ENCODE results near the gene PHKB.
"Not testable (repeated sequence)": the region's sequence is repeated elsewhere in the genome, so short reads cannot be mapped to it uniquely, and the experiment has no call there.

The PHKB gene

GRCh38 chr16:47461598-47462266, 601 bp downstream of the PHKB start:
- DNase-seq (ENCODE audit: low read depth) = peak; percentile 93
- no peak for TF ChIP-seq CTCF (IDR thresholded peaks at IDR 0.05; ENCODE audit: control insufficient read depth, extremely low read depth, insufficient read depth)
- peak overlapping the region; percentile 80 for H3K4me3 ChIP-seq (ENCODE audit: low read depth, low read length)

- no peak for DNase-seq (ENCODE audit: low read depth)
- no peak overlapping the region for H3K4me3 ChIP-seq (ENCODE audit: low read depth, low read length)
- no peak for TF ChIP-seq CTCF (IDR thresholded peaks at IDR 0.05; ENCODE audit: control insufficient read depth, extremely low read depth, insufficient read depth)
These were observed 2.9 kb downstream of the PHKB start for GRCh38 chr16:47463771-47464624.

- no peak for DNase-seq (ENCODE audit: low read depth)
- no peak overlapping the region for H3K4me3 ChIP-seq (ENCODE audit: low read depth, low read length)
- no peak for TF ChIP-seq CTCF (IDR thresholded peaks at IDR 0.05; ENCODE audit: control insufficient read depth, extremely low read depth, insufficient read depth)
These were observed 4.9 kb downstream of the PHKB start for GRCh38 chr16:47465919-47466630.

- no peak for DNase-seq (ENCODE audit: low read depth)
- no peak overlapping the region for H3K4me3 ChIP-seq (ENCODE audit: low read depth, low read length)
- TF ChIP-seq CTCF (IDR thresholded peaks at IDR 0.05; ENCODE audit: control insufficient read depth, extremely low read depth, insufficient read depth) = no peak
These were observed 6.4 kb downstream of the PHKB start for GRCh38 chr16:47467501-47467900.

- DNase-seq (ENCODE audit: low read depth); H3K4me3 ChIP-seq (ENCODE audit: low read depth, low read length): not testable (repeated sequence)
These were observed 7.0 kb downstream of the PHKB start for GRCh38 chr16:47468070-47468689.

GRCh38 chr16:47469227-47469626, 8.1 kb downstream of the PHKB start:
- no peak for DNase-seq (ENCODE audit: low read depth)
- no peak overlapping the region for H3K4me3 ChIP-seq (ENCODE audit: low read depth, low read length)
- TF ChIP-seq CTCF (IDR thresholded peaks at IDR 0.05; ENCODE audit: control insufficient read depth, extremely low read depth, insufficient read depth) = no peak

- no peak overlapping the region for H3K4me3 ChIP-seq (ENCODE audit: low read depth, low read length)
- no peak for DNase-seq (ENCODE audit: low read depth)
- no peak for TF ChIP-seq CTCF (IDR thresholded peaks at IDR 0.05; ENCODE audit: control insufficient read depth, extremely low read depth, insufficient read depth)
These were observed 9.1 kb downstream of the PHKB start for GRCh38 chr16:47470211-47470610.
